GM10266 (cell line): Measurements from ENCODE around the gene BARX2.

Experiments
- DNase-seq: peaks from one replicate; pipeline ENCODE4 v3.0.0; 2012; ENCODE audit errors: extremely low spot score
- CTCF ChIP-seq: IDR thresholded peaks from 2 replicates; pipeline ENCODE4 v1.5.1; 2012; ENCODE audit warnings: mild to moderate bottlenecking, low read depth; ENCODE audit not compliant: control insufficient read depth, insufficient read depth; ENCODE audit errors: missing control alignments

Gene BARX2

GRCh38 chr11:129427816-129428406 is 52.3 kb downstream of the BARX2 start:
- TF ChIP-seq CTCF, result no peak
- DNase-seq, result no peak

GRCh38 chr11:129428557-129428956 is 52.9 kb downstream of the BARX2 start:
- TF ChIP-seq CTCF, result no peak
- no peak for DNase-seq

- no peak for TF ChIP-seq CTCF
- DNase-seq, result no peak
Observed at GRCh38 chr11:129434641-129435498, 59.2 kb downstream of the BARX2 start.

- no peak for TF ChIP-seq CTCF
- no peak for DNase-seq
Observed at GRCh38 chr11:129435499-129436245, 60.0 kb downstream of the BARX2 start.

GRCh38 chr11:129436573-129436972 is 60.9 kb downstream of the BARX2 start:
- TF ChIP-seq CTCF, result no peak

GRCh38 chr11:129440028-129440713 is 64.5 kb downstream of the BARX2 start:
- DNase-seq, result no peak
- TF ChIP-seq CTCF, result no peak

More at GRCh38 chr11:129436573-129436972, 60.9 kb downstream of the BARX2 start:
- DNase-seq, result no peak
